DMS114 treated with DMSO at 0.1 percent for 48 hours (cell line): ENCODE data around the gene NCAPH2.

ENCODE experiments used
- DNase-seq: peaks from one replicate; lab custom pipeline; 2025; ENCODE audit not compliant: unreplicated experiment; lab: John Stamatoyannopoulos, UW

NCAPH2 gene

DNA sequence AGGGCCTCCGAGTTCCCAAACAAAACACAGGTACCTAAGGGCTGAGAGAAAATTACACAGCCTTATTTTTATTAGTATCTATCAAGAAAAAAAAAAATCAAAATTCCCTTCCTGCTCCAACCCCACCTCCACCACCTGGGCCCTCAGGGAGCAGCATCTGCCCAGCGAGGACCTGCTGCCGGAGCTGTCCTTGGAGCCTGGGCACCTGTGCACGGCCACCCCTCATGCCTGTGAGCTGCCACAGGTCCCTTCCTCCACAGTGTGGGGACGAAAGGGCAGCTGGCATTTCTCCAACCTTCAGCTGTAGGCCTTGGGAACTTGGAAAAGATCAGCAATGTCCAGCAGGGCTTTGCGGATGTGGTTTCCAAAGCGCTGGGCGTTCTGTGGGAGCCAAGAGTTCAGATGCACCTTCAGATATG is 61.0 kb downstream of the NCAPH2 start:
- no peak for DNase-seq

DNA sequence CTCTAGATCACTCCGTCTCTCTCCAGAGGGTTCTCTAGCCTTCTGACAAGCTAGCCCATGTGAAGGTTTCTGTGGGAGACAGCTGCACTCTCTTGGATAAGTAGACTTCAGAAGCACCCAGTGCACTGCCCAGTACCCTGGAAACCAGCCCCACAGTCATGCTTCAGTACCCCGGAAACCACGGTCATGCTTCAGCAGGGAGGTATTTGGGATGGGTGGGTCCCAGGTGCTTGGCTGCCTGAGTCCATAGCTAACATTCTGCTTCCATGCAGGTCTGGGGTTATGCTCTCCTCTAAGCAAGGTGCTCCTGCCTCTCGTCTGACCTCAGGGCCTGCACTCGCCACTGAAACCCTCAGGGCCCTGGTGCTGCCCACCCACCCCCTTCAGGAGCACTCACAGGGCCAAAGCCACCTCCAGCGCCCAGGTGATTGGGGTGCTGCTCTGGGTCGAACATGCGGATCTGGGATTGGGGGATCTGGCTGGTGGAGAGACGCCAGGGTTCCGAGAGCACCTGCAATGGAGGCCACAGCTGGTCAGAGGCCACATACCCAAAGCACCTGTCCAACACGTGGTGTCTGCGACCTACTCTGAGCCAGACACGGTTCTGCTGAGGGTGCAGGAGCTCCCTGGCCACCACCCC is 62.0 kb downstream of the NCAPH2 start:
- DNase-seq: no peak

DNA sequence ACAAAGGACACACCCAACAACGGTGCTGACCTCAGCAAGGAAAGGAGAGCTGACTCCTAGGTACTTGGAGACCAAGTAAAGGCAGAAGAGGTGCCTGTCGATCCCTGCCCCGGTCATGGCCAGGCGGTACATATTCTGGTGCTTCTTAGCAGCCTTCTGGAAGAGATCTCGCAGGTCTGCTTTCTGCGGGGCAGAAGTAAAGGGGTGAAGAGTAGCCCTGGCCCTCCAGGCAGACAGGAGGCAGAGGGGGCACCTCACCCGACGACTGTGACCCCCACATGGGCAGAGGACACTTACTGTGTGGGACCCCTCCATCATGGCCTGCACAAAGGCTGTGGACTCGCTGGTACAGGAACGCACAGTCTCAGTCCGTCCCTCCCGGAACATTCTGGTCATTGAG is 62.8 kb downstream of the NCAPH2 start:
- DNase-seq: no peak

- DNase-seq: no peak
These were observed 63.5 kb downstream of the NCAPH2 start for GRCh38 chr22:50571264-50572175.

DNA sequence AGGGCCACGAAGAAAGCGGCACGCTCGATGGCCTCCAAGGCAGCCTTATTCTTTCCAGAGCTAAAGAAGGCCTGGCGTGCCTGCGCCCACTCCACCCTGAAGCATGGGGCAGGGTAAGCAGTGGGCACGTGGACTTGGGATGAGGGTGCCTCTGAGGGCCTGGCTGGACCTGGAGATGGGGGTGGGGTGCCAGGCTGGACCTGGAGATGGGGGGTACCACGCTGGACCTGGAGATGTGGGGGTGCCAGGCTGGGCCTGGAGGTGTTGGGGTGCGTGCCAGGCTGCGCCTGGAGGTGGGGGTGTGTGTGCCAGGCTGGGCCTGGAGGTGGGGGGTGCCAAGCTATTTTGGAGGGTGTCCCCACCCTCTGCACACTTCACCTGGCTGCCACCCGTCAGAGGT is 64.9 kb downstream of the NCAPH2 start:
- no peak for DNase-seq

DNA sequence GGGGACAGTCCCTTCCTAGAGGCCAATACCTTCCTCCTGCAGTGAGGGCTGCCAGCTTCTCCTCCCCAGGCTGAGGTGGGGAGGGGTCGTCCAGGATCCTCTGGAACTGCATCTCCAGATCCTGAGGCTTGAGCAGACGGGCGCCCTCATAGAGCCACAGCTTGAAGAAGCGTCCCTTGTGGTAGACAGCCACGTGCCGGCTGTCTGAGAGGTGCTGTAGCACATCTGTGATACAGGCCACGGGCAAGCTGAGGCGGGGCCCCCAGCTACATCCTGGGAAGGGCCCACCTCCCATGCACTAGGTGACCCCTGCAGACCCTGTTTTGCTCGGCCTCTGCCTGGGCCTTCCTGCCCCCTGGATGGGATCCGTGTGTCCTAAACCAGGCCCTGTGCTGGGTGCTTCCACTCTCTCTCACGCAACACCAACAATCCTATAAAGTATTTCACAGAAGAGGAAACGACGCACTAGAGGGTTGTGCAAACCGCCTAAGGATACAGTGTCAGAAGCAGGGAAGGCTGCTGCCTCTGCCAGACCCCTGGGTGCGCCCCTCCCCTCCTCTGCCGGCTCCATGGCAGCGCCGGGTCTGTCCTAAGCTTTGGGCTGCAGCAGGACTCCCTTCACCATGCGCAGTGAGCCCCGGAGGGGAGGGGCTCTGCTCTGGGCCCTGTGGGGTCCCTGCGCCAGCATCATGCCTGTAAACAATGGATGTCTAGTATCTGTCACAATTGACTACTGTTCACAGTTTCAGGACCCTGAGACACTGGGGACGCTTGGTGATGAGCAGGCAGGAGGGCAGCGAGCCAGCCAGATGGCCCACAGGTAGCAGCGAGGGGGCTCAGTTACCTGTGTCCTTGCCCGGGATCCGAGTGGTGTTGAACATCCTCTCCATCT is 65.7 kb downstream of the NCAPH2 start:
- no peak for DNase-seq

GRCh38 chr22:50574383-50574755 is 66.3 kb downstream of the NCAPH2 start:
- no peak for DNase-seq
